Amniotic stem cell (primary cell): Measurements from ENCODE around the gene USP11.

ENCODE experiments used
- DNase-seq: peaks from one replicate; lab custom pipeline; 2025; lab: John Stamatoyannopoulos, UW

The USP11 gene

DNA sequence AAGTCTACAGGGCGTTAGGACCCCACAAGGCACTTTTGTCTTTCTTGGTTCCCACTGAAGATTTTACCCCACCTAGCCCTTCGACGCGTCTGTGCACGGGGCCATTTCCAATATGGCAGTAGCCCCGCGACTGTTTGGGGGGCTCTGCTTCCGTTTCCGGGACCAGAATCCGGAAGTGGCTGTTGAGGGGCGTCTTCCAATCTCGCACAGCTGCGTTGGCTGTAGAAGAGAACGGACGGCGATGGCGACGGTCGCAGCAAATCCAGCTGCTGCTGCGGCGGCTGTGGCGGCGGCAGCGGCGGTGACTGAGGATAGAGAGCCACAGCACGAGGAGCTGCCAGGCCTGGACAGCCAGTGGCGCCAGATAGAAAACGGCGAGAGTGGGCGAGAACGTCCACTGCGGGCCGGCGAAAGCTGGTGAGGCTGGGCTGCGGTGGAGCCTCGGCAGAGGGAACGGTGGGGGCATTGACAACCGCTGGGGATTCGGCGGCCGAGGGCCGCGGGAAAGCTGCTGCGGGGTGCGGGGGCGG, at the start of gene USP11:
TSS of gene USP11 (plus strand) at position 207 of the 530 bp plus-strand sequence. CDS start at position 242, 35 bp downstream.
- no peak for DNase-seq

DNA sequence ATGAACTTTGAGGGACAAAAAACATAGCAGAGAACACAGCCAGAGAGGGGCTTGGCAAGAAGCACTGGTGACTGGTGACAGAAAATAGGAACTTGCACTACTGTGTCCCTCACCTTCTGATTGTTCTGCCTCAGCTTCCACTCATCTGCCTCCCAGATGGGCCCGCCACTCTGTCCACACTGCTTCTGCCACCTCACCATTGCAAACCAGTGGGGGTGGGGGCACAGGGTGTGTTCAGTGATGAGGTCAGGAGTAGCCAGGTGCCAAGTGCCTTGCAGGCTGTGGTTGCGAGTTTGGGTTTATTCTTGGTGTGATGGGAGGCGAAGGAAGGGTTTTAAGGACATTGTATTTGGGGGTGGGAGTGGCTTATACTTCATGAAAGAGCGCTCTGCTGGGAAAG, 48.3 kb upstream of the USP11 start:
- DNase-seq, result no peak

DNA sequence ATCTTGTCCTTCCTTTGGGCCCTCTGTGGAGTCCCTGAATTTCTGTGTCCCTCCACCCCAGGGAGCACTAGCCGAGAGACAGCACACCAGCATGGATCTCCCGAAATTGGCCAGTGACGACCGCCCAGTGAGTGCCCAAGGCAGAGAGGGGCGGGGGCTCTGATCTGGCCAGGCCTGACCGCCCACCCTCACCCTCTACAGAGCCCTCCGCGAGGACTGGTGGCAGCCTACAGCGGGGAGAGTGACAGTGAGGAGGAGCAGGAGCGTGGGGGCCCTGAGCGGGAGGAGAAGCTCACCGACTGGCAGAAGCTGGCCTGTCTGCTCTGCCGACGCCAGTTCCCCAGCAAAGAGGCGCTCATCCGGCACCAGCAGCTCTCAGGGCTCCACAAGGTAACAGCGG, 47.6 kb upstream of the USP11 start:
- DNase-seq, result no peak

DNA sequence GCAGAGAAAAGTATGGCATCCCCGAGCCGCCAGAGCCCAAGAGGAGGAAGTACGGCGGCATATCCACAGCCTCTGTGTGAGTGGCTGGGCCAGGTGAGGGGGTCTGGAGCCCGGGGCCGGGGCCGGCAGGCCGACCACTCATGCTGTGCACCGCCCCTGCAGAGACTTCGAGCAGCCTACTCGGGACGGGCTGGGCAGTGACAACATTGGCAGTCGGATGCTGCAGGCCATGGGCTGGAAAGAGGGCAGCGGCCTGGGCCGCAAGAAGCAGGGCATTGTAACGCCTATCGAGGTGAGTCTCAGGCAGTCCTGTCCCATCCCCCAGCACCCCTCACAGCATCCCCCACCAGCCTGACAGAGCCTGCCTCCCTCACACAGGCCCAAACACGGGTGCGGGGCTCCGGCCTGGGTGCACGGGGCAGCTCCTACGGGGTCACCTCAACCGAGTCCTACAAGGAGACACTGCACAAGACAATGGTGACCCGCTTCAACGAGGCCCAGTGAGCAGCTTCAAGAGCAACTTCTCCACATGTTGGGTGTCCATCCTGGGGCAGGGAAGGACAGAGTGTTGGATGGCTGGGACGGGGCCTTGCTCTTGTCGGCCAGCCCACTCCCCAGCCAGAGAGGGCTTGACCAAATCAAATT, 46.6 kb upstream of the USP11 start:
- no peak for DNase-seq

DNA sequence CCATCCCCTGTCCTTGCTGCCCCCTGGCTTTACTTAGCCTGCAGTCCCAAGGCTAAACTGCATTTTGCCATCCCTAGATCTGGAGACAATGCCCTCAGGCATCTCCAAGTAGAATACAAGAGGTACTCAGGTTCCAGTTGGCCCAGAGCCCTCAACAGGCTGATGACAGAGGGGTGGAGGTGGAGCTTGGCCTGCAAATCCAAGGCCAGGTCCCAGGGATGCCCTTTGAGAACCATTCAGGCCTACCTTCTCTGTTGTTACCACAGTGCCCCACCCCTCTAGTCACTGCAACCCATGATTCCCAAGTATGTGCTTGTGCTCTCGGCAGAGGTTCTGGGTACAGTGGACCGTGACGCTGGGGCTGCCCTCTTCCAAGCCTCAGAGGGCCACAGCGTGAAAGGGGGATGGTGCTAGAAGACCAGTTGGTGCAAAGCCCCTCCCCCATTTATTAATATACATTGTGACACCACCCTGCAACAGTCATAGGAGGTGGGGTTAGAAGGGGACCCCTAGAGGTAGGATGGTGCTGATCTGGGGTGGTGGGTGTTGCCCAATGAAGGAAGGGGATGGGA, 45.6 kb upstream of the USP11 start:
- DNase-seq, result no peak

DNA sequence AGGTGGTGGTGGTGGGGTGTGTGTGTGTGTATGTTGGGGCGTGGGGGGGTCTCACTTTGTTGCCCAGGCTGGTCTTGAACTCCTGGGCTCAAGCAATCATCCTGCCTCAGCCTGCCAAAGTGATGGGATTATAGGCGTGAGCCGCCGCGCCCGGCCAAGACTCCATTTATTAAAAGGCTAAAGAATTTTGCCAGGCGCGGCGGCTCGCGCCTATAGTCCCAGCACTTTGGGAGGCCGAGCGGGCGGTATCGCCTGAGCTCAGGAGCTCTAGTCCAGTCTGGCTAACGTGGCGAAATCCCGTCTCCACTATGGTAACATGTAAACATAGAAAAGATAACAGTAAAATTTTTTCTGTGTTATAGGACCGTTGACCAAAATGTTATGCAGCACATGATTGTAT, 42.9 kb upstream of the USP11 start:
- DNase-seq, result no peak

DNA sequence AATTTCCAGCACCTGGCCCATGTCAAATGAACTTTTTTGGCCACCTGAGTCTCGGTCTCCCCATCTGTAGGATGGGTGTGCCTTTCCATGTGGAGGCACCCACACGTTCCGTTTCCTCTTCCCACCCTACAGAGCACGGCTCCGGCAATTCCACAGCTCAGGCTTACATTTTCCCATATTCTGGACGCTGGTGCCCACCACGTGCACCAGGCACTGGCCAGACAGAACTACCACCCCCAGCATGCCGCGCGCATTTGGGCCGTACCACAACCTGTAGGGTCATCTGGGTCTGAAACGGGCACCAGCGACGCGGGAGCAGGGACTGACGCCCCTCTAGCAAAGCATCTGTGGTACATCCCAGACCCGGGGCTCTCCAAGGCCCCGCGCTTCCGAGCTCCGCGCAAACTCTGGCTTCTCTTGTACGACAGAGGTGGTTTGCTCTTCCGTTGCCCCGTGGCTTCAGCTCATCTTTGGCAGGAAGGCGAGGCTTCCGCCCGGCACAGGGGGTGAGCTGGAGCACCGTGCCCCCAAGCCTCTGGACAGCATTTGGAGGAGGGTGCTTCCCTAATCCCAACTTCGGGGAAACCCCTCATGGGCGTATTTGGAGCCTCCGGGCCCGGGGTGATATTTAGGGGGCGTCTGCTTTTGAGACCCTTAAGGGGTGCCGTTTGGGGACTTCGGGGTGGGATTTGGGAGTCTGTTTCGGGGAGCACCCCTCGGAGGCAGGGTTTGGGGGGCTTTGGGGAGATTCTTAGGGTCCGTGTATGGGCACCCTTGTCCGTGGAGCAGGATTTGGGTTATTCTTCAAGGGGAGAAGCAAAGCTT, 42.2 kb upstream of the USP11 start:
- DNase-seq, result peak; percentile 47

DNA sequence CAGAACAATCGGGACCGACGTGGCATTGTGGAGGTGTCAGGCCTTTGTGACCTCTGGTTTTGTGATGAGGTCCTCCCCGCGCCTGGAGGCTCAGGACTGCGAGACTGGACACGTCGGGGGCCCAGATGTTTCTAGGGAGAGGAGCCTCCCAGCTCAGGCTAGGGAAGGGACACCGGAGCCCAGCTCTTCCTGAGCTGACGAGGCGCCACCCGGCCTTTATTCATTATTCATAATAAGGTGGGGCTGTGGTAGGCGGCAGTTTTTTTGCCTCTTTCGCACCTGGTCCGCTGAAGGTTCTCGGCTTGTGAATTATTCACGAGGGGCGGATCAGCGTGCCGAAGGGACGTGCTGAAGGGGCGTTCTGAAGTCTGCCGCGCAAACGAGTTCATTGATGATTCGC, 41.5 kb upstream of the USP11 start:
- DNase-seq, result no peak

DNA sequence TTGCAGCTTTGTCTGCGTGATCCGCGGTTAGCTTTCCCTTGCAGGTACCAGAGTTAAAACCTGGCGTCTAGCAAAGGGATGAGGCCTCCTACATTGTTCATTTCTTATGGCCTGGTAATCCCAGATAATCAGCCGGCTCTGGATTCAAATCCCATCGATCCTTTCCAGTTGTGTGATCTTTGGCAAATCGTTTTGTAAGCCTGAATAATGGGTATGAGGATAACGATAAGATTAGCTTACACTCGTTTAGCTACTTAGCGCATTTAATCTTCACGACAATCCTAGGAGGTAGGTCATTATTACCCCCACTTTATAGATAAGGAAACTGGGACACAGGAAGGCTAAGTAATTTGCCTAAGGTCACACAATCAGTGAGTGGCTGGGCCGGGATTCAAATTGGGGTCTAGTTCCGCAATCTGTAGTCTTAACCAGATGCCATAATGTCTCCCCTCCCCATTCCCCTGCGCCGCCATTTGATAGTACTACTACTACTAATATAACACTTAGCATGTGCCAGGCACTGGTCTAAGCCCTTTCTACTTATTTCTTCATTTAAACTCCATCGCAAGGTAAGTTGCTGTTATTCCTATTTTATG, 40.9 kb upstream of the USP11 start:
- DNase-seq, result no peak

DNA sequence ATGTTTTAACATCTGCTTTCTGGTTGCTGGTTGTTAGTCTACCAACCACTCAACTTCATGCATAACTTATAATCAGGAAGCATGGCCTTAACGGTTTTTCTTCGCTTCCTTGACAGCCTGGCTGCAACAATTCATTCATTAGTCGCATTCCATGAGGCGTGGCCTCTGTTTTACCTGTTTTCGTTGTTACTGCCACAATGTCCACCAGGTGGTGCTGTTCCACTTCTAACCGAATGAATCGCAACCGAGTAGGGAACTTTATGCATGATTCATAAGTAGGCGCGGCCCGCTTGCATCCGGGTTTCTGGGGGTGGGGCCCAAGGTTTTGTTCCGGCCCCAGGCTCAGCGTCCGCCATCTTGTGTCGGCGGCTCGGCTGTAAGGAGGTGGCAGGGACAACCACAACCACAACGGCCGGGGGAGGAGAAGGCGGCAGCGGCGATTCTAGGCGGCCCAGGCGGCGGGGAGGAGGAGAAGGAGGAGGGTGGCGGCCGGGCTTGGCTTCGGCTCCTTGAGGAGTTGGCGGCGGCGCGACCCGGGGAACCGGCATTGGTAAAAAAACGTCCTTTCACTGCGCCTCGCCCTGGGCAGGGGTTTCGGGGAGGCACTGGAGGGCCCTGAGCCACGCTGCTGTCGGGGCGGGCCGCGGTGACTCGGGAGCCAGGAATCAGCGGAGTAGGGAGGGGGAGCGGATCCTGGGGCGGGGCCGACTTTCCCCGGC, 39.2 kb upstream of the USP11 start, which contains the start of gene UBA1:
TSS of gene UBA1 (plus strand) at position 355 of the 719 bp plus-strand sequence. CDS start 4,974 bp downstream, outside the sequence.
- DNase-seq, result peak; percentile 96

DNA sequence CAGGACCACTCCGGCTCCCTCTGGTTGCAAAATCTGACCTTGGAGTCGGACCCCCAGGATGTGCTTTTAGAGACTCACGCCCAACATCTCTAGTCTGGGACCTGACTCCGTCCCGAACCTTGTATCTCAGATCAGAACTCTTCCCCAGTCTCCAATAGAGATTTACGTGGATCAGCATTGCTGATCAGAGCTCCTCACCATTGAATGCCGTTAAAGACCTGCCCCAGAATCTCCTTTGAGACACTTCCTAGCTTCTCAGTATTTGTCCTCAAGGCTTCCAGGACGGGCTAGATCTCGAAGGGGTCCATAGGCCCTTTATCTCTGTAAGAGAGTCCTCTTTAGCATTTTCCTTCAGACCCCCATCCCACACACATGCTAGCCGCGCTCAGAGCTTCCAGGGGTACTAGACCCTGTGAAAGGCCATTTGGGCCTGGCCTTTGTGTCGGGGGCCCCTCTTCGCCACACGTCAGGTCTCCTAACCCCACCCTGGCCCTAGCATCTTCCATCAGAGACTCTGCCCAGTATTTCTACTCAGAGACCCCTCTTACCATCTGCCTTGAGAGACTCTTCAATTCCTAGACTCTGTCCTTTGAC, 38.5 kb upstream of the USP11 start:
- DNase-seq, result no peak

DNA sequence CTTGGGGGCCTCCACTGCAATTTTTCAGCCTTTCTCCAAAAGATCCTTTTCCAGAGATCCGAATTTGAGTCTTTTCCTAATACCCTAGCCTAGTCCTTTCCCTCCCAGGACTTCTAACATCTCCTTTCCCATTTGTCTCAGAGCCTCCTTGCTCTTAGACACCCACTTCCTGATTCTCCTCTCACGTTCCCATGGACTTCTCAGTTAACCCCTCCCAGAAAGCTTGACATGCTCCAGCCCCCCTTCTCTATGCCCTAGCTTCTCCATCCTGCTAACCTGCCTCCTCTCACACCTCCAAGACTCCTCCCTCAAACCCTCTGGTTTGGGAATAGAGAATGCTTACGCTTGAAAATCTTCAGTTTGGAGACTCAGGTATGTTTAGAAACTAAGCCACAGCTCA, 36.7 kb upstream of the USP11 start:
- no peak for DNase-seq

DNA sequence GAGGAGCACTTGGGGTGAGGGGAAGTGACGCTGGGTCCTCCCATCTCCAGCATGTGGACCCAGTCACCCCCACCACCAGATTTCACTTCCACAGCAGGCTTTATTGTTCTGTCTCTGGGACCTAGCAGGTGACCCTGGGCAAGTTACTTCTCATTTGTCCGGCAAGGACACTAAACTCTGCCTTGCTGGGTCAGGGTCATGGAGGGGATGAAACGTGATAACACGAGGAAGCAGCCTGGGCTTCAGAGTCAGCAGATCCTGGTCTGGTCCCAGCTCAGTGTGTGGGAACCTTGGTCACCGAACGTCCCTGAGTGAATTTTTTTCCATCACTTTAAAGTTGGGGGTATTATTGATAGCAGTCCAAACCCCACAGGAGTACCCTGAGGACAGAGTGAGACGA, 35.3 kb upstream of the USP11 start:
- no peak for DNase-seq

DNA sequence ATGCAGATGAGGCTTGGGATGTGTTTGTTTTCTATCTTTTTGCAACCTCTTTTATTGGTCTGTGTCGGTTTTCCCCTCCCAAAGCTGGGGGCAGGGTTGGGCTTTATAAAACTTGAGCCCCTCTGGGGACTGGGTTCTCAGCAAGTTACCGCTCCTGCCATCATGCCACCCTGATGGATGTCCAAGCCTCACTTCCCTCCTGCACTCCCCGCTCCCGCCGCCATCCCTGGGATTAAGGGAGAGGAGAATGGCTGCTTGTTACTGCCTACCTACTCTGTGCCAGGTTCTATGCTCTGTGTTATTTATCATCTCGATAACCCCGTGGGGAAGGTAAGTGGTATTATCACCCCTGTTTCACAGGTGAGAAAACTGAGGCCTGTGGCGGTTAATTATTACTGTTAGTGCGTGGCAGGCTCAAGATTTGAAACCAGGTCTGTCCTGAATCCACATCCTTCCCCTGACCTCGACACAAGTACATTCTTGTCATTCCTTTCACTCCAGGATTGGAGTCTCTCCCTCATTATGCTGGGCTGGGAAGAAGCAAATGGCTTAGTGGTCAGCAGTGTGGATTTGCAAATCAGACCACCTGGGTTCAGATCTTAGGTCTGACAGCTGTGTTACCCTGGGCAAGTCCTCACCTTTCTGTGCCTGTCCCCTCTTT, 34.7 kb upstream of the USP11 start:
- no peak for DNase-seq

DNA sequence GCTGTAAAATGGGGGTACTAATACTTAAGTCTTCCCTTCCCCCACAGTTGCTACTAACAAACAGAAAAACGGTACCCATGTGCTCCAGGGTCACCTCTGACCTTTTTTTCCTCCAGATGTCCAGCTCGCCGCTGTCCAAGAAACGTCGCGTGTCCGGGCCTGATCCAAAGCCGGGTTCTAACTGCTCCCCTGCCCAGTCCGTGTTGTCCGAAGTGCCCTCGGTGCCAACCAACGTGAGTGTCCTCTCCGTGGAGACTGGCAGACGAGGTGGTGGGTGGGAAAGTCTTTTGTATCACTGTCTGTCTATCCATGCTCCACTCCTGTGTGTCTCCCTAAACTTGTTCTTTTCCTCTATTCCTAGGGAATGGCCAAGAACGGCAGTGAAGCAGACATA, 34.1 kb upstream of the USP11 start:
- no peak for DNase-seq

DNA sequence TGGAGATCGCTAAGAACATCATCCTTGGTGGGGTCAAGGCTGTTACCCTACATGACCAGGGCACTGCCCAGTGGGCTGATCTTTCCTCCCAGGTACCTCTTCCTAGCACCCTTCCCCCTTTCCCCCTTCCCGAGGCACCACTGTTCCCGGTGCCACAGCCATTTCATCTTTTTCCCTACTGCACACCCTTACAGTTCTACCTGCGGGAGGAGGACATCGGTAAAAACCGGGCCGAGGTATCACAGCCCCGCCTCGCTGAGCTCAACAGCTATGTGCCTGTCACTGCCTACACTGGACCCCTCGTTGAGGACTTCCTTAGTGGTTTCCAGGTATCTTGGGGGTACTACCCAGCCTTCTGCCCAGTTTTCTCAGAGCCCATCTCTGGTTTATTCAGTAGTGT, 33.5 kb upstream of the USP11 start:
- no peak for DNase-seq

DNA sequence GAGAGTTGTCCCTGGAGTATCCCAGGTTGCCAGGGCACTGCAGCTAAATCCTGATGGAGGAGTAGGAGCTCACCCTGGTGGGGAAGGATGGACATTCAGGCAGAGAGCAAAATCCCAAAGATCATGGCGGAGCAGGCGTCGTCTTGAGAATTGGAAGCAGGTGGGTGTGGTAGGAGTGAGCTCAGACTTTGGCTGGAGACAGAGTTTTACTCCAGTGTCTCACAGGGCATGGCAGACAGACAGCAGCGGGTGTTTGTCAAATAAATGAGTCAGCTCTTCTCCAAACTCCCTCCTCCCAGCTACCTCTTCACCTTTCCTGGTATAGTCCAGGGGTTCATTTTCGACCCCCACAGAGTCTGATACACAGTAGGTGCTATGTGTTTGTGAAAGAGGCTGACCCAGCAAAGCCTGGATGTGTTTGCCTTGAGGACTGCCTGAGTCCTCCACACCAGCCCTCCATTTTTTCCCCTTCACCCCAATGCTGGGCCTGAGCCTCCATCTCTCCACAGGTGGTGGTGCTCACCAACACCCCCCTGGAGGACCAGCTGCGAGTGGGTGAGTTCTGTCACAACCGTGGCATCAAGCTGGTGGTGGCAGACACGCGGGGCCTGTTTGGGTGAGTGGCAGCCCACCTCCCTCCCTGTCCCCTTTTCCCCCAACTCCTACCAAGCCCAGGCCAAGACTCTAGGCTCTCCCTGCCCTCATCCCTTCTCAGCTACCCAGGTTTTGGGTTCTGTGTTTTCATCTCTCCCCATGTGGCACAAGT, 32.2 kb upstream of the USP11 start:
- DNase-seq, result no peak

DNA sequence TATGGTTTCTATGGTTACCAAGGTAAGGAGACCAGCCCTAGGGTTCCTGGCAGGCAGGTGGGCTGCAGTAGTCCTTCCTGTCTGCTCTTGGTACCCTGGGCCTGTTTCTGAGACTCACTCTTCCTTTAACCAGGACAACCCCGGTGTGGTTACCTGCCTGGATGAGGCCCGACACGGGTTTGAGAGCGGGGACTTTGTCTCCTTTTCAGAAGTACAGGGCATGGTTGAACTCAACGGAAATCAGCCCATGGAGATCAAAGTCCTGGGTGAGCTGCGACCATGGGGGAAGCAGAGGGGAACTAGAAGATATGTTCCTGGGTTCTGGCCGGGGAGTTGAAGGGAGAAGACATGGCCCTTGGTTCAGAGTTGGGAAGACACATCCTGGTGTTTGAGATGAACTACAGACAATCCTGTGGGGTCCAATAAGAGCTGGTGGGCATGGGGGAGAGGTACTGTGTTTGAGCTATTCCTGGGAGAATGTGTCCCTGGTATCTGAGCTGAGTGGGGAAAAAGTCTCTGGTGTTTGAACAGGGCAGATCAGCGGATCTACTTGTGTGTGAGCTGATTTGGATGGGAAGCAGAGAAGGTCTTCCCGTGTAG, 31.4 kb upstream of the USP11 start:
- no peak for DNase-seq

DNA sequence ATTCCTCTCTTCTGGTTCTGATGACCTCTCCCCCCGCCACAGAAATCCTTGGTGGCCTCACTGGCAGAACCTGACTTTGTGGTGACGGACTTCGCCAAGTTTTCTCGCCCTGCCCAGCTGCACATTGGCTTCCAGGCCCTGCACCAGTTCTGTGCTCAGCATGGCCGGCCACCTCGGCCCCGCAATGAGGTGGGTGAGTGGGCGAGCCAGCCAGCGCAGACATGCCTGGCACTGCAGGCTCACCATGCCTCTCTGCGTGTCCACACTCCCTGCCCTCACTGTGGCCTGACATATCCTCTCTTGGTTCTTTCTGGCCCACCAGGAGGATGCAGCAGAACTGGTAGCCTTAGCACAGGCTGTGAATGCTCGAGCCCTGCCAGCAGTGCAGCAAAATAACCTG, 30.5 kb upstream of the USP11 start:
- no peak for DNase-seq

DNA sequence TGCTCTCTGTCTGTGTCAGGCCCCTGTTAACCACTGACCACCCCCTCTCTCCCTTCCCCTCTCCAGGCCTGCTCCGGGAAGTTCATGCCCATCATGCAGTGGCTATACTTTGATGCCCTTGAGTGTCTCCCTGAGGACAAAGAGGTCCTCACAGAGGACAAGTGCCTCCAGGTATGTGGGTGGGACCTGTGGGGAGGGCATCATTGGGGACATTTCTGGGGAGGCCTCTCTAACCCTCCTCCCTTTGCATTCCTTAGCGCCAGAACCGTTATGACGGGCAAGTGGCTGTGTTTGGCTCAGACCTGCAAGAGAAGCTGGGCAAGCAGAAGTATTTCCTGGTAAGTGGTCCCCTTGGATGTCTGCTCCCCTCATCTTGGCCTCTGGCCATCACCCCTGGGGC, 29.9 kb upstream of the USP11 start:
- DNase-seq, result no peak
